HL-60 (cell line): ENCODE data around the gene WDR7.

Experiments
- DNase-seq, 2 experiments: peaks; one replicate each; pipeline ENCODE4 v3.0.0-alpha.2; 2010 to 2020; ENCODE audit warnings: low read depth in 1 of 2, low spot score in 1 of 2
- H3K27ac ChIP-seq: fragments of 250-450 bp; sonication (Bioruptor Pico); replicated peaks from 2 replicates; pipeline ENCODE4 v1.5.1; 2020; ENCODE audit warnings: mild to moderate bottlenecking, moderate library complexity
- H3K27me3 ChIP-seq: fragments of 250-450 bp; sonication (Bioruptor Pico); 2 replicates; pipeline ENCODE4 v1.5.1; 2021; ENCODE audit warnings: mild to moderate bottlenecking, moderate library complexity; ENCODE audit not compliant: insufficient read depth, poor library complexity, severe bottlenecking
- H3K4me3 ChIP-seq: replicated peaks from 2 replicates; pipeline ENCODE4 v1.5.1; 2011; ENCODE audit warnings: mild to moderate bottlenecking, control low read depth, low read length; ENCODE audit not compliant: insufficient read depth
- GABPA ChIP-seq: IDR thresholded peaks from 2 replicates; pipeline ENCODE4 v1.6.1; 2012; ENCODE audit warnings: low read depth
- POLR2AphosphoS5 ChIP-seq: IDR thresholded peaks from 2 replicates; pipeline ENCODE4 v1.6.1; 2012; ENCODE audit warnings: low read depth
- SPI1 ChIP-seq: IDR thresholded peaks from 2 replicates; pipeline ENCODE4 v1.6.1; 2012; ENCODE audit warnings: low read depth, mild to moderate bottlenecking, borderline replicate concordance
- TF ChIP-seq, protein P1 (sequence below): IDR thresholded peaks from 2 replicates; pipeline ENCODE4 v1.6.1; 2012; ENCODE audit warnings: low read depth; ENCODE audit not compliant: insufficient replicate concordance
- TF ChIP-seq, protein P2 (sequence below): IDR thresholded peaks from one replicate; pipeline ENCODE4 v1.5.1; 2011; ENCODE audit warnings: low read length, control low read depth, inconsistent platforms; ENCODE audit not compliant: insufficient read depth

Gene WDR7

DNA sequence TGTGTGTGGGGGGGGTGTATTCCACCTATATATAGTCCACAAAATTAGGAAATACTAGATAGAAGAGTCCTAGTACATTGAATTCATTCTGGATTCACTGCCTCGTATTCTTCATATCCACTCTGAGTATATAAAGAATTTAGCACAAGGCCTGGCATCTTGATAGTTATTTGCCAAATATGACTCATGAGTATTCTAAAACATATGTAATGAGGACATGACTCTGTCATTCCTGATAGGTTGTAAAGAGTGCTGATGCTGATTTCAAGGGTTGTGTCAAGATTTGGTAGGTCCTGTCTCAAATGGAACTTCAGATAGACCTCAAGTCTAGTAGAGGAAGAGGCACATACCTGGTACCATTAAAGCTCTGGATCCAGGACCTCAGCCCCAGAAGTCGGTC, 322.3 kb downstream of the WDR7 start:
- no peak overlapping the region for H3K27ac ChIP-seq
- no peaks in the 10 kb centered on the region for H3K27me3 ChIP-seq
- H3K4me3 ChIP-seq = no peak overlapping the region
- DNase-seq = no peak
- no peak for TF ChIP-seq GABPA
- TF ChIP-seq SPI1 = no peak
- TF ChIP-seq, protein P1, sequence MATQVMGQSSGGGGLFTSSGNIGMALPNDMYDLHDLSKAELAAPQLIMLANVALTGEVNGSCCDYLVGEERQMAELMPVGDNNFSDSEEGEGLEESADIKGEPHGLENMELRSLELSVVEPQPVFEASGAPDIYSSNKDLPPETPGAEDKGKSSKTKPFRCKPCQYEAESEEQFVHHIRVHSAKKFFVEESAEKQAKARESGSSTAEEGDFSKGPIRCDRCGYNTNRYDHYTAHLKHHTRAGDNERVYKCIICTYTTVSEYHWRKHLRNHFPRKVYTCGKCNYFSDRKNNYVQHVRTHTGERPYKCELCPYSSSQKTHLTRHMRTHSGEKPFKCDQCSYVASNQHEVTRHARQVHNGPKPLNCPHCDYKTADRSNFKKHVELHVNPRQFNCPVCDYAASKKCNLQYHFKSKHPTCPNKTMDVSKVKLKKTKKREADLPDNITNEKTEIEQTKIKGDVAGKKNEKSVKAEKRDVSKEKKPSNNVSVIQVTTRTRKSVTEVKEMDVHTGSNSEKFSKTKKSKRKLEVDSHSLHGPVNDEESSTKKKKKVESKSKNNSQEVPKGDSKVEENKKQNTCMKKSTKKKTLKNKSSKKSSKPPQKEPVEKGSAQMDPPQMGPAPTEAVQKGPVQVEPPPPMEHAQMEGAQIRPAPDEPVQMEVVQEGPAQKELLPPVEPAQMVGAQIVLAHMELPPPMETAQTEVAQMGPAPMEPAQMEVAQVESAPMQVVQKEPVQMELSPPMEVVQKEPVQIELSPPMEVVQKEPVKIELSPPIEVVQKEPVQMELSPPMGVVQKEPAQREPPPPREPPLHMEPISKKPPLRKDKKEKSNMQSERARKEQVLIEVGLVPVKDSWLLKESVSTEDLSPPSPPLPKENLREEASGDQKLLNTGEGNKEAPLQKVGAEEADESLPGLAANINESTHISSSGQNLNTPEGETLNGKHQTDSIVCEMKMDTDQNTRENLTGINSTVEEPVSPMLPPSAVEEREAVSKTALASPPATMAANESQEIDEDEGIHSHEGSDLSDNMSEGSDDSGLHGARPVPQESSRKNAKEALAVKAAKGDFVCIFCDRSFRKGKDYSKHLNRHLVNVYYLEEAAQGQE = no peak
- TF ChIP-seq POLR2AphosphoS5 = no peak
- TF ChIP-seq, protein P2, sequence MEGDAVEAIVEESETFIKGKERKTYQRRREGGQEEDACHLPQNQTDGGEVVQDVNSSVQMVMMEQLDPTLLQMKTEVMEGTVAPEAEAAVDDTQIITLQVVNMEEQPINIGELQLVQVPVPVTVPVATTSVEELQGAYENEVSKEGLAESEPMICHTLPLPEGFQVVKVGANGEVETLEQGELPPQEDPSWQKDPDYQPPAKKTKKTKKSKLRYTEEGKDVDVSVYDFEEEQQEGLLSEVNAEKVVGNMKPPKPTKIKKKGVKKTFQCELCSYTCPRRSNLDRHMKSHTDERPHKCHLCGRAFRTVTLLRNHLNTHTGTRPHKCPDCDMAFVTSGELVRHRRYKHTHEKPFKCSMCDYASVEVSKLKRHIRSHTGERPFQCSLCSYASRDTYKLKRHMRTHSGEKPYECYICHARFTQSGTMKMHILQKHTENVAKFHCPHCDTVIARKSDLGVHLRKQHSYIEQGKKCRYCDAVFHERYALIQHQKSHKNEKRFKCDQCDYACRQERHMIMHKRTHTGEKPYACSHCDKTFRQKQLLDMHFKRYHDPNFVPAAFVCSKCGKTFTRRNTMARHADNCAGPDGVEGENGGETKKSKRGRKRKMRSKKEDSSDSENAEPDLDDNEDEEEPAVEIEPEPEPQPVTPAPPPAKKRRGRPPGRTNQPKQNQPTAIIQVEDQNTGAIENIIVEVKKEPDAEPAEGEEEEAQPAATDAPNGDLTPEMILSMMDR = no peak

DNA sequence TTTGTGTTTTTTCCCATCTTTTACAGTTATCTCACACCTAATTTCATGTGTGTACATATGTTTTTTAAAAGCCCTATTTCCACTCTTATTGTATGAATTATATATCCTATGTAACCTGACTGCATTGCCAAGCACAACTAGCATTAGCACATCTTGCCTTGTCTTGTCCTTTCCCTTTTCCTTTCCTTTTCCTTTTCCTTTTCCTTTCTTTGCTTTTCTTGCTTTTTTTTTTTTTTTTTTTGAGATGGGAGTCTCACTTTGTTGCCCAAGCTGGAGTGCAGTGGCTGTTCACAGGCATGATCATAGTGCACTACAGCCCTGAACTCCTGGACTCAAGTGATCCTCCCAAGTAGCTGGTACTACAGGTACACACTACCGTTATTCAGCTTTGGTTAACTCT, 323.0 kb downstream of the WDR7 start:
- H3K4me3 ChIP-seq = no peak overlapping the region
- DNase-seq = no peak
- TF ChIP-seq GABPA (no peak), POLR2AphosphoS5 (no peak), SPI1 (no peak)
- TF ChIP-seq, protein P2 = no peak
- TF ChIP-seq, protein P1 = no peak
- no peak overlapping the region for H3K27ac ChIP-seq
- H3K27me3 ChIP-seq = no peaks in the 10 kb centered on the region

DNA sequence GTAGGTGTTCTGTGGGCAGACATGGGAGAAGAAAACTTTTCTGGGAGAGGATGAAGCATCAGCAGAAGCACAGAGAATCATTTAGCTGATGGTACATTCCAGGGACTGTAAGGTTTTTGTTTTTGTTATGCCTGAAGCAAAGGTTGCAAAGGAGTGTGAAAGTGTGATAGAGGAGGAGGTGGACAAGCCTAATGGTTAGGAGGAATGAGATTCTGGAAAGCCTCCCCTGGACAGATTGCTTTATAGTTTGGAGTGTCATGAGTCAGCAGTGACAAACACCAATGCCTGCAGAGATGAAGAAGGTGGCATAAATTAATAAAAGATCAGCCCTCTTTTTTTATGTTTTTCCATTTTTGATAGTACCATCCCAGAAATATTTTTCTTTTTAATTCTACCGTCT, 324.1 kb downstream of the WDR7 start:
- Histone ChIP-seq H3K27ac (no peak overlapping the region), H3K27me3 (no peaks in the 10 kb centered on the region), H3K4me3 (no peak overlapping the region)
- TF ChIP-seq, protein P1 = no peak
- TF ChIP-seq SPI1 (no peak), GABPA (no peak), POLR2AphosphoS5 (no peak)
- TF ChIP-seq, protein P2 = no peak
- DNase-seq = no peak
